NCI-H748 treated with DMSO at 0.1 percent for 48 hours (cell line): ENCODE measurements around the gene TRIM41.
"Not testable (repeated sequence)": the region's sequence is repeated elsewhere in the genome, so short reads cannot be mapped to it uniquely, and the experiment has no call there.

Experiments
- DNase-seq: peaks from one replicate; lab custom pipeline; 2025; lab: John Stamatoyannopoulos, UW

The TRIM41 gene

DNA sequence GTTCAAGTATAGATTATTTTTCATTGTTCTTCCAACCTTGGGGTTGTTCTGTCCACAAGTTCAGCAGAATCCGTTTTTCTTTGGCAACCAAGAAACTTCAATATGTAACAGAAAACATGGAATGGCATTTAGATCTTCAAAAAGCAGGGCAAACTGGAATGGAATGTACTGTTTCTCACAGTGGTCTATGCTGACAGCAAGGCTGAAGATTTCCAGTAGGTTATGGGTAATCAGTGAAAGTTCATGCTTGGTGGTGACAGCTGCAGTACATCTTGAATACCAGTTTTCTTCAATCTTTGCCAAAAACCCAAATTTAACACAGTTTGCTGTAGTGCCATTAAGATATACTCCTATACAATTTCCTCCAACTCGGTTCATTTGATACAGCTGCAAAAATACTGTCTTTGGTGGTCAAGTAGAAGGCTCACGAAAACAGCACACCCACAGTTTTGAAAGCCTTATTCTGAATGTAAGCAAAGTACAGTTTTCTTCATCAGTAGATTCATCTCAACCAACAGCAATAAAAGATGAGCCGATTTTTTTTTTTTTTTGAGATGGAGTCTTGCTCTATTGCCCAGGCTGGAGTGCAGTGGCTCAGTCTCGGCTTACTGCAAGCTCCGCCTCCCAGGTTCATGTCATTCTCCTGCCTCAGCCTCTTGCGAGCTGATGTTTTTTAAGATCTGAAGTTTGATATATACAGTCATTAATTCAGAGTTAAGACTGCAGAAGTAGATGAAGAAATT lies 32.9 kb downstream of the TRIM41 start:
- no peak for DNase-seq

DNA sequence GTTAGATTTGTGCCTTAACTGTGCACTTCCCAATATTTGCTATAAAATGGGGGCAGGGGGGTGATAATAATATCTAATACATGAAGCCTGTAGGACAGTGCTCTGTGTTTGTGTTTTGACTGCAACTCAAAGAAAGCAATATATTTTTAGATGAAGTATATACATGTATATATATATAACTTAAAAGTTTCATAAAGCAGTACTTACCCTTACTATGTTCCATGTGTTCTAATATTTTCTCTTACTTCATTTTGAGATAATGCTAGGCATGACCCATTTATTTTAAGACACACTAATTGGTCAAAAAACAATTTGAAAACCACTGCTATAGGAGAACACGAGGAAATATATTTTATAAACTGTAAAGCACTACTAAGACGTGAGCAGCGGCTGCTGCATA lies 35.5 kb downstream of the TRIM41 start:
- DNase-seq = no peak

DNA sequence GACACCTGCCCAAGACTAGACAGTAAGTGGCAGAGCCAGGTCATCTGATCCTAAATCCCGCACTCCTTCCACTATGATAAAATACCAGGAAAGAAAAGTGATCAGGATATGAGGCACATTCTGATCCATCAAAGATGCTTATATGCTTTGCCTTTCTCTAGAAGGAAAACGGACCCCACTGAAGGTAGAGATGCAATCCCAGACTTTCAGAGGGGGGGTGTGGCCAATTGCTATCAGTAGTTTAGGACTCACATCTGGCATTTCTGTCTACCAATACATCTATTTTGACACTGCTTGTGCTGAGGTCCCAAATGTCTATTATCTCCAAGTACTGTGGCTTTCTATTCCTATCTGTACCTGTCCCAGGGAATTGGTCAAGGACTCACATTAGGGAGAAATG lies 36.2 kb downstream of the TRIM41 start:
- no peak for DNase-seq

DNA sequence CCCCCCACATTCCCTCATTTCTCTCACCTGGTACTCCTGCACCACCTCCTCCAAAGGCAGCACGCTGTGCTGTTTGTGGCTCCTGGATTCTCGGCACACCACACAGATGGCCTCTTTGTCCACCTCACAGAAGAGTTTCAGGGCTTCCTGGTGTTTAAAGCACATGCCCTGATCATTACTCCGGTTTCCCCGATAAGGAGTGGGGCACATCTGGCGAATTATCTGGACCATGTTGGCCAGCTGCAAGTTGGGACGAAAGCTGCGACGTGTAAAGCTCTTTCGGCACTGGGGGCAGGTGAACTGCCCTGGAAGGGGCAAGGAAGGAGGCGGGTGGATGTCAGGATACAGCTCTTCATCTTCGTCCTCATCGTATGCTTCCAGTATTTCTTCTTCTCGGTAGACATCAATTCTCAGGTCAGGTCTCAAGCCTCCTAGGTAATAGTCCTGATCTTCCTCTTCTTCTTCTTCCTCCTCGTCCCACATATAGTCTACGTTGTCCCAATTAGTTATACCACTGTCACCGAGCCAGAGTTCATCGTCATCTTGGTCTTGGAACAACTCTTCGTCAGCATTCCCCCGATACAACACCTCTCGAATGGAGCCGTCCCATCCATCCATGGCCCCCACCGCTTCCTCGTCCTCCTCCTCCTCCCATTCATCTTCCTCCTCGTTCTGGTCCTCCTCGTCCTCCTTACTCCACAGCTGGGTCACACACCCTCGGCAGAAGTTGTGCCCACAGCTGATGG lies 37.1 kb downstream of the TRIM41 start:
- no peak for DNase-seq

DNA sequence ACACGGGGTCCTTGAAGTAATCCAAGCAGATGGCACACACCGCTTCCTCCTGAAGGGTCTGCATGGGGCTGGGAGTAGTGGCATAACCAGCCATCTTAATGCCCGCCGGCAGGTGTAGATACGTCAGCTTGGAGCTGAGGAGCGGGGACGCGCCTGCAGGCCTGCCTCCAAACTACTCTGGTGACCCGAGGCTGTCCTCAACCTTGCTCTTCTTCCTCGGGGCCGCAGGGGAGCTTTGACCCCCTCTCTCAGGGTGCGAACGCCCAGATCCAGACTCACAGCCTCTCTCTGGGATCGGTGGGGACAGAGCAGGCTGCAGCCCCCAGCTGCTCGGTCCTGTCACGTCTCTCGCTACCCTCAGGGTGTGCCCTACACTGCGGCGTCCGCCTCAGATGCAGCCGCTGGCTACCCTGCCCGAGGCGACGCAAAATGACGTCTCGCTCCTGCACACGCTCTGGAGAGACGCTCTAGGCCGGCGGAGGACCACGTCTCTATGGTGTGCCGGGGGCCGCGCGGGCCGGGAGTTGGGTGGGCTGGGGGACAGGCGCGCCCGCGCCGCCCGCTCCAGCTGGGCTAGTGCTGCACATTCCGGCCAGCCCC lies 37.7 kb downstream of the TRIM41 start, which contains the start of gene TRIM52:
TSS of gene TRIM52 (minus strand) at position 424 of the 600 bp plus-strand sequence. CDS start at position 94, 330 bp downstream.
- no peak for DNase-seq

DNA sequence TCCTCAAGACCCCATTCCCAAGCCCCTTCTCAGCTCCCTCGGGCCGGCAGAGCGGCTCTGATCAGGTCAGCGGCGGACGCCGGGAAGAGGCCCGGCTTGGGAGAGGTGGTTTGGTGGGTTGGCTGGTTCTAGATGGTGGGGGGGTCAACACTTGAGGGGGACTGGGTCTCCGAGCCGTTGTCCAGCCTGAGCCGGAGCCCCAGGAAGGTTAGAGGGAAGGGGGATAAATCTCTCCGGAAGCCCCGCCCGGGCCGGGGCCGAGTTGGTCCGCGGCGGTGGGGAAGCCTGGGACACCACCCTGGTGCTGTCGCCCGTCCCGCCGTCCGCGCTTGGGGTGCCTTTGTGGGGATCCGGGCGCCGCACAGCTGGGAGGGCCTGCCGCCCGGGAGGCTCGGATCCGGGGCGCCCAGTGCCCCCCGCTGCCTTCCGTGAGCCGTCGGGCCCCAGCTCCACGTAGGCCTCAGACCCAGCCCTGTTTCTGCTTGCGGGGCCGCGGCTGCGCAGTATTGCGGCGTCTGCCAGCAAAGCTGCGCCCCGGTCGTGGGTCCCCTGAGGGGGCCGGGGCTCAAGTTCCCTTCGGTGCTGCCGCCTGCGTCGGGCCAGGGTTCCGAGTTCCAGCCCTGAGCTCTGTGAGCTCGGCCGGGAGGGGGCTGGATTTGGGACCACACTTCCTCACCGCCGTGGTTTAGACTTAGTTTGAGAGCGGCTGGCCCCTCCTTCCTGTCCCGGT lies 38.4 kb downstream of the TRIM41 start:
- DNase-seq = no peak

DNA sequence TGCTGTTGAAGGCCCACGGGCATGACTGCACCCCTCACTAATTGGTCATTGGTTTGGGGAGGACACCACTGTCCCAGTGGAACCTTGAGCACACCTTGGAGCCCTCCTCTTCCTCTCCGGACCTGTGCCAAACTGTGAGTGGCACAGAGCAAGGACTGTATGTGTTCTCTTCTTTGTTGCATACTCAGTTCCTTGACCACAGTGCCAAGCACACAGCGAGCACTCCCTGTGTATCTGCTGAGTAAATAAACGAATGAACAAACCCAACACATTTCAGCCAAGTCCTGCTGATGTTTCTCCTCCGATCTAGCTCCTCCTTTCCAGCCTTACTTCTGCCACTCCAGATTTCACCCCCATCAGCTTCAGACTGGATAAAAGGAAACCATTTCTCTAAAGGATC lies 40.6 kb downstream of the TRIM41 start:
- DNase-seq = no peak

DNA sequence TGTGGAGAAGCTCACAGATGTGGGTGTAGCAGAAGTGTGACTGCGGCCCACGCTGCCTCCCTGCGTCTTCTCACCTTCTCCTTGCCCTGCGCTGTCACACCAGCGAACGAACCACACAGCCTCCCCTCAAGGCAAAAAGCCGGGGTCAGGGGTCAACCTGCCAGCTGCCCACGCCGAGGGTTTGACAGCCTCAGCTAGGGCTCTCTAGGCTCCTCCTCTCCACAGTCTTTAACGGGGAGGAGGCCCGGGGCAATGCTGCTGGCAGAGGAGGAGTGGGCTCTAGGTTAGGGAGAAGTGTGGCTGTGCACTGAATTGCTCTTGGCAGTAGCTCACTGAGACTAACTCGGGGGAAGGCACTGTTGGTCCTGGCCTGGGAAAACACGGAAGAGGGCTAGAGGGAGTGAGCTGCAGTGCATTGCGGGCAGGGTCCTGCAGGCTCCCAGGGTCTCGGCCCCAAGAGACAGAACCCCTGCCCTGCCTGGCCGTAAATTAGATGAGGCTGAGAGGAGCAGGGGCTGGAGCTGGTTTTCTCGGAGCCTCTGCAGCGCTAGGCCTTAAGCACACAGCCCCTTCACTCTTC lies 42.1 kb downstream of the TRIM41 start:
- no peak for DNase-seq

DNA sequence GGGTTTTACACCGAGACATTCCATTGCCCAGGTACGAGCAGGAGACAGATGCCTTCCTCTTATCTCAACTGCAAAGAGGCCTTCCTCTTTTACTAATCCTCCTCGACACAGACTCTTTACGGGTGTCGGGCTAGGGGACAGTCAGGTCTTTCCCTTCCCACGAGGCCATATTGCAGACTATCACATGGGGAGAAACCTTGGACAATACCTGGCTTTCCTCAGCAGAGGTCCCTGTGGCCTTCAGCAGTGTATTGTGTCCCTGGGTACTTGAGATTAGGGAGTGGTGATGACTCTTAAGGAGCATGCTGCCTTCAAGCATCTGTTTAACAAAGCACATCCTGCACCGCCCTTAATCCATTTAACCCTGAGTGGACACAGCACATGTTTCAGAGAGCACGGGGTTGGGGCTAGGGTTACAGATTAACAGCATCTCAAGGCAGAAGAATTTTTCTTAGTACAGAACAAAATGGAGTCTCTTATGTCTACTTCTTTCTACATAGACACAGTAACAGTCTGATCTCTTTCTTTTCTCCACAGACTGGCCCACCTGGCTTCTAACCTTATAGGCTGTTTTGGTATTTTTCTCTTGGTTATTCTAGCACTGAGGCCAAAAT lies 44.3 kb downstream of the TRIM41 start:
- DNase-seq = not testable (repeated sequence)

DNA sequence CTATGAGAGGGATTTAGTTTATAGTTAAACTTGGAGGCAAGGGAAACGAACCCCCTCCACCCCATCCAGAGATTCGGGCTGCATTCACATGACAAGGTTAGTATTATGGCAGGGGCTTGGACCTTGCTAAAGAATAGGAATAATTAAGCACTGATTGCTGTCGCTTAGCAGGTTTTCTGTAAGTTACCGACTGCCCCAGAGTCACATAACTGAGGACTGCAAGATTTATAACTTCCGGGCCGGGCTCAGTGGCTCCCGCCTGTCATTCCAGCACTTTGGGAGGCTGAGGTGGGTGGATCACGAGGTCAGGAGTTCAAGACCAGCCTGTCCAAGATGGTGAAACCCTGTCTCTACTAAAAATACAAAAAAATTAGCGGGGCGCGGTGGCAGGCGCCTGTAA lies 44.8 kb downstream of the TRIM41 start:
- DNase-seq = not testable (repeated sequence)

DNA sequence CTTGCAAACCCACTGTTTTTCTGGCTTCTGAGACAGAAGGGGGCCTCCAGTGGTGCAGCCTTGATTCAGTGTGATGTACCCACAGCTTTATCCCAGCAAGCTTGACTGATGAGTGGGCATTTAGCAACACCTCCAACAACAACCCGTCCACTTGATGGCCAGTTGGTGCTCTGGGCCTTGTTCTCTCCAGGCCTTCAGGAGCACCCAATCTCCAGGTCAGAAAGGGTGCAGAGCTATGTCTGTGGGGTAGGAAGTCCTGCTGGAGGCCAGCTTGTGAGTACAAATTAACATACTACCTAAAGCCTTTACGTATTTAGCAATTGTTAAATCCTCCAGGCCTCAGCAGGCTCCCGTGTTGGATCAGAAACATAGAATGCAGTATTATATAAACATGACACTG lies 48.0 kb downstream of the TRIM41 start:
- no peak for DNase-seq

DNA sequence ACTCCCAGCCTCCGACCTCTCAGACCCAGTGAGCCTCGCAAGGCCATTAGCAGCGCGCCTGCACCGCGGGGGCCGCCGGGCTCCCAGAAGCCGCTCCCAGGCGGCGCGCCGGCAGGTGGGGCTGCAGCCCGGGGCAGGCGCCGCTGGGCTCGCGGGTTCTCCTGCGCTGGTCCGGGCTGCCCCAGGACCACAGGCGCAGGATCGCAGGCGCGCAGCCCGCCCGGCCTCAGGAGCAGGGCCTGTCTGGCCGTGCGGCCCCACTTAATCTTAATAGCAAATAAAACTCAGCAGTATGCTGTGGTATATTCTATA lies 50.3 kb downstream of the TRIM41 start:
- not testable (repeated sequence) for DNase-seq

DNA sequence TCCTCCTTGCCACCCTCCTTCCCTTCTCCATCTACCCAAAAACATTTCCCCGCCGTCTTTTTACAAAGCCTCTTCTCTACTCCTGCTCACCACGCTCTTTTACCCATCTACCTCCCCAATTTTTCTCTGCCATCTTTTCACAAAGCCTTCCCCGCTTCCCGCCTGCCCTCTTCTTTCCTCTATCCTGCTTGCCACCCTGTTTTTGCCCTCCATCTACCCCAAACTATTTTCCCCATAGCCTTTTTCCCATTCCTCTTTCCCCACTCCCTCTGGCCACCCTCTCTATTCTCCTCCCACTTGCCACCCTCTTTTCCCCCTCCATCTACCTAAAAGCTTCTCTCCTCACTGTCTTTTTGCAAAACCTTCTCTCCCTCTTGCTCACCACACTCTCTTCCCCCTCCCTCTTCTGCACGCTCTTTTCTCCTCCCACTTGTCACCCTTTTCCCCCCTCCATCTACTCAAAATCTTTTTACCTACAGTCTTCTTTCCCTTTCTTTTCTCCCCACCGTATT lies 57.2 kb downstream of the TRIM41 start:
- DNase-seq = no peak

DNA sequence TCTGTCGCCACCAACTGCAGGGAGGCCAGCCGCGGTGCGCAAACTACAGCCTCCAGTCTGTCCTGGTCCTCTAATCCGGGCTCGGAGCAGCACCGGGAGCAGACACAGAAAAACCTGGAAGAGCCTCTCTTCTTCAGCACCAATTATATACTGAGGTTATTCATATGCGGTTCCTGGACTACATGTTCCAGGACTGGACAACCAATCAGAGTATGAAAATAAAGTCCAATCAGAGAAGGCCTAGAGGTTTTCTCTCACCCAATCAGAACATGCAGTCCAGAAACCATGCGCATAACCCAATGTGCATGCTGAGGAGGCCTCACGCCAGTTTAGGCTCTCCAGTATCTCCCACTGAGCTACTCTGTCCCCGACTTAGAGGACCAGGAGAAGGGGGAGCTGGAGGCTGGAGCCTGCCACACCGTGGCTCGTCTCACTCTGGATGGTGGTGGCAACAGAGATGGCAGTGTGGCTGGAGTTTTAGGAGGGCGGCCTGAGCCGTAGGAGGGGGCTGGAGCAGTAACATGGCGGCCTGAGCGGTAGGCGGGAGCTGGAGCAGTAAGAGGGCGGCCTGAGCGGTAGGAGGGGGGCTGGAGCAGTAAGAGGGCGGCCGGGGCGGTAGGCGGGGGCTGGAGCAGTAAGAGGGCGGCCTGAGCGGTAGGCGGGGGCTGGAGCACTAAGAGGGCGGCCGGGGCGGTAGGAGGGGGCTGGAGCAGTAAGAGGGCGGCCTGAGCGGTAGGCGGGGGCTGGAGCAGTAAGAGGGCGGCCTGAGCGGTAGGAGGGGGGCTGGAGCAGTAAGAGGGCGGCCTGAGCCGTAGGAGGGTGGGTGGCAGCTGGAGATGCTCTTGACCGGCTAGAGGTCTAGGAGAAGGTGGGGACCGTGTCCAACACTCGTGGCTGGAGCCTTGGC lies 58.2 kb downstream of the TRIM41 start:
- no peak for DNase-seq

DNA sequence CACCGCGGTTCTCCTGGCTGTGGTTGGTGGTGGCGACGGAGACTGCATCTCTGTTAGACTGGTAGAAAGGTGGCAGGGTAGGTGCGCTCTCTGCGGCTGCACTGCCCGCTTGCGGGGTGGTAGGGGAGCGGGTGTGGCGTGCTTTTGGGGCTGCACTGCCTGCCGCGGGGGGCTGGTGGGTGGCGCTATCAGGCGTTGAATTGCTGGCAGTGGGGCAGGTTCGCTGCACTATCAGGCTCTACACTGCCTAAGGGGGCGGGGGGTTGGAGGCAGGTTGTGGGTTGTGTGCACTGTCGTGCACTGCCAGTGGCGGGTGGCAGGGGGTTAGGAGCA lies 58.9 kb downstream of the TRIM41 start:
- no peak for DNase-seq

DNA sequence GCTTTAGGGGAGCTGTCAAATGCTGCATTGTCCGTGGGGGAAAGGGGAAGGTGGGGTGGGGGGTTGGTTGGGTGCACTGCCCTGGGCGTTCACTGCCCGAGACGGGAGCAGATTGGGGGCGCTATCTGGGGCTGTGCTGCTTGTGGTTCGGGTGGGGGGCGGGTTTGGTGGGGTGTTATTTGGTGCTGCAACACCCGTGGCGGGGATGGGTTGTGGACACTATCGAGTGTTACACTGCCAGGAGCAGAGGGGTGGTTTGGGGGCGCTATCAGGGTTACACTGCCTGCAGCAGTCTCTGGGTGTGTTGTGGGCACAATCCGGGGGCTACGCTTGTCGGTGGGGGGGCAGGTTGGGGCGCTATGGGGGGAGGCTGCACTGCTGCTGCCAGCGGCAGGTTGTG lies 59.3 kb downstream of the TRIM41 start:
- DNase-seq = not testable (repeated sequence)

DNA sequence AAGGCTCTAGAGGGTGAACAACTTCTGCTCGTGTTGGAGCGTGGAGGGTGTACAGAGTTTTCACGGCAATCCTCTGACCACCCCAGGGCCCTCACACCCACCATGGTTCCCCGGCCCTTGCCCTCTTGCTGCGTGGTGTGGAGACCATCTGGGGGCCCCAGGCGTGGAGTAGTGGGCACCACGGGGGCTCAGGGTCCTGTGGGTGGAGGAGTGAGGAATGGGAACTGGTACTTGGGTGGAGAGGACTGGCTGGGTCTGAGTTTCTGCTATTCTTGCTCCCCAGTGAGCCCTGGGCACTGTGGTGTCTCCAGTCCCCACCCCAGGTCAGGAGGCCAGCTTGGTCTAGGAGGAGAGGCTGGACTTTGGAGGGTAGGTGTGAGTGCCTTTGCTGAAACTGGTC lies 59.8 kb downstream of the TRIM41 start:
- no peak for DNase-seq

DNA sequence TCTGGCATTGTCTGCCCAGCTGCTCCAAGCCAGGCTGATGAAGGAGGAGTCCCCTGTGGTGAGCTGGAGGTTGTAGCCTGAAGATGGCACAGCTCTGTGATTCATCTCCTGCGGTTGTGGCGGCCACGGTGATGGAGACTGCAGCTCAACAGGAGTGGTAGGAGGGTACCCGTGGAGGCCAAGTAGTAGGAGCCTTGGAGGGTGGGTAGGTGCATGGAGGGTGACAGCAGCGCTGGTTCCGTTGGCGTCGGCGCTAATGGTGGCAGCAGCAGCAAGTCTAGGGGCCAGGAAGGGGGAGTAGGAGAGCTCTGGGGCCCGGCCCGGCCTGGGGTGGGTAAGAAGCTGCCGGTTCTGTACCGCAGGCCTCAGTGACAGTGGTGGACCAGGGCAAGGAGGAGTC lies 60.3 kb downstream of the TRIM41 start:
- no peak for DNase-seq

DNA sequence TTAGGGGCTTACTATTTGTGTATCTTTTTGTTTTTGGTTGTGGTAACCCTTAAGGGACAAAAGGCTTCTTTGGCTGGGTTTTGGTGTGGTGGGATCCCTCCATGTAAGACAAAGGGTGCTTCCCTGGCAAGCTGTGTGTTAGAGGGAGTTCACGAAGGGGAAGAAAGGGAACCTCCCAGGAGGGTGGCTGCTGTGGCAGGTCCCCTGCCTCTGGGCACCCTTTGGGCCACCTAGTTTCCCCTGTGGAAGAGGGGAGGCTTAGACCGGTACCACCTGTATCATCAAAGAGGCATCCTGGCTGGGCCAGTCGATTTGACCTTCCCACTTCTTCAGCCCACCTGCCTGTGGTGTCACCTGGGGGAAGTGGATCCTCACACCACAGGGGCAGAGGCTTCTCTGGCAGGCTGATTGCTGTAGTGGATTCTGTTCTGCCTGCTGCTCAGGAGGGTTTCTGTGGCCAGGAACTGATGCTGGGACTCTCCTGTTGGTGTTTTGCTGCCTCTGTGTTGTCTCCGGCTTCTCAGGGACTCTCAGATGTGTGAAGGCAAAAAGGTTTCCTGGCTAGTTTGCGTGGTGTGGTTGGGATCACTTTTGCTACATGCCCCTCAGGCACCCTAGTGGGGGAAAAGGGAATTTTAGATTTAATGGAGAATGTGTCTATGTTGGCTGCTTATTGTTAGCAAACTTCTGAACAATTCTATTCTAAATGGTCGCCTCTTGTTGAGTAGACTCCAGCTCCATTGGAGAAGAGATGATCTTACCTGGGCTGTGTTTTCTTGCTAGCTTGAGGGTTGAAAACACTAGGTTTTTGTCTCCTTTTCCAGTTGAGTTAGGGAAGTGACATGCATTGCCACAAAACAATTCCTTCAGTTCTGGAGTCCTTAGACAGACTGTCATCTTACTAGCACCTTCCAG lies 61.0 kb downstream of the TRIM41 start:
- DNase-seq = not testable (repeated sequence)
